GM19238 (cell line): ENCODE results near the gene OR4E2.
"Not testable (repeated sequence)": the region's sequence is repeated elsewhere in the genome, so short reads cannot be mapped to it uniquely, and the experiment has no call there.

Experiments
- DNase-seq: peaks from one replicate; pipeline ENCODE4 v3.0.0; 2011; ENCODE audit warnings: low spot score; ENCODE audit not compliant: insufficient read length

Gene OR4E2

DNA sequence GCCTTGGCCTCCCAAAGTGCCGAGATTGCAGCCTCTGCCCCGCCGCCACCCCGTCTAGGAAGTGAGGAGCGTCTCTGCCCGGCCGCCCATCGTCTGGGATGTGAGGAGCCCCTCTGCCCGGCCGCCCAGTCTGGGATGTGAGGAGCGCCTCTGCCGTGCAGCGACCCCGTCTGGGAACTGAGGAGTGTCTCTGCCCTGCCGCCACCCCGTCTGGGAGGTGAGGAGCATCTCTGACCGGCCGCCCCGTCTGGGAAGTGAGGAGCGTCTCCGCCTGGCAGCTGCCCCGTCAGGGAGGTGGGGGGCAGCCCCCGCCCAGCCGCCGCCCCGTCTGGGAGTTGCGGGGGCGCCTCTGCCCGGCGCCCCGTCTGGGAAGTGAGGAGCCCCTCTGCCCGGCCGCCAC lies 44.0 kb downstream of the OR4E2 start:
- DNase-seq = not testable (repeated sequence)

DNA sequence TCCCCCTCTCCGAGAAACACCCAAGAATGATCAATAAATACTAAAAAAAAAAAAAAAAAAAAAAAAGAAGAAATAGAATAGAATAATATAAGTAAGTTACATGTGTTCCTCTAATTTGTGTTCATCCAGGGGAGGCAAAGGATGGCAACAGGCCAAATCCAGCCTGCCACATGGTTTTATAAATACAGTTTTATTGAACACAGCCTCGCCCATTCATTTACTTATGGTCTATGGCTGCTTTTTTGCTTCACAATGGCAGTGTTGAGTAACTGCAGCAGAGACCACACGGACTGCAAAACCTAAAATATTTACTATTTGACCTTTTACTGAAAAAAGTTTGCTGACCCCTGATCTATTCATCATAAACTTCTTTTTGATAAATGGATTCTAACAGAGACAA lies 44.9 kb downstream of the OR4E2 start:
- not testable (repeated sequence) for DNase-seq

- no peak for DNase-seq
Observed at GRCh38 chr14:21699551-21699950, 45.9 kb downstream of the OR4E2 start.

- DNase-seq = no peak
Observed at GRCh38 chr14:21702316-21702715, 48.7 kb downstream of the OR4E2 start.

DNA sequence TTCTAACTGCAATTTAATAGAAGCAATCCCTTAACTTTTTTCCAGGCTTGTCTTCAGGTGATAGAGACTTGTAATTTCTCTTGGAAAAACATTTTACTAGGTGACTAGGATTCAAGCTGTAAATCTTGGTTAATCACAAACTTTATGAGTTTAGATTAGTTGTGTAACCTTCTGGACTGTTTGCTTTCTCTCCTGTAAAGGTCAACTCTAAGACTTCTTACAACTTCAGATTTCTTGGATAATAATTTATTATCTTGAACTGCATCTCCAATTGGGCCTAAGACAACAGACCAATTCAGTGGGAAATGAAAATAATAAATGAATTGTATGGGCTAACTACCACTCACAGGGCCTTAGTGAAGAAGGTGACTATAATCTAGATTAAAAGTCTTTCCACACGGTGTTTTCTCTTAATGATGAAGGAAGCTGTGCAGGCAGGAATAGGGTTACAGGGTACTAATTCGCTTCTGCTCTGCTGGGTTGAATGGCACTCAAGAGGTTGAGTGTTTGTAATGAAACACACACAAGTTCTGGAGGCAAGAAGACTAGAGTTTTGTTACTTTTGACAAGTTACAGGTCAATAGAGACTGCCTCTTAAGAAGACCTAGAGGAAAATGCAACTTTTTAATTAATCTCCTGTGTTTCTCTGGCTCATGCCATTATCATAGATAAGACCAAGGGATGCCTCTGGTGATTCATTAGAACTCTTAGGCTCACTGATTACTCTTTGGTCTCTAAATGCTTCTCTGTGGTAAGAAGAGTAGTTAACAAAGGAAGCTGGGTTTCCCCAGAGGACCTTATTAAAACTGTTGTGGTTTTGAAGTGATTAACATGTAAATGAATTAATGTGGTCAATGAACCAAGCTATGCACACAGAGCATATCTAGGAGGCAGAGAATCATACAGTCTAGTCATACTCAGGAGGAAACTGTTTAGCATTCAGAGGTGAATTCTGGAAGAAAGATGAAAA lies 50.0 kb downstream of the OR4E2 start:
- DNase-seq = no peak

GRCh38 chr14:21704338-21704737 lies 50.7 kb downstream of the OR4E2 start:
- no peak for DNase-seq

DNA sequence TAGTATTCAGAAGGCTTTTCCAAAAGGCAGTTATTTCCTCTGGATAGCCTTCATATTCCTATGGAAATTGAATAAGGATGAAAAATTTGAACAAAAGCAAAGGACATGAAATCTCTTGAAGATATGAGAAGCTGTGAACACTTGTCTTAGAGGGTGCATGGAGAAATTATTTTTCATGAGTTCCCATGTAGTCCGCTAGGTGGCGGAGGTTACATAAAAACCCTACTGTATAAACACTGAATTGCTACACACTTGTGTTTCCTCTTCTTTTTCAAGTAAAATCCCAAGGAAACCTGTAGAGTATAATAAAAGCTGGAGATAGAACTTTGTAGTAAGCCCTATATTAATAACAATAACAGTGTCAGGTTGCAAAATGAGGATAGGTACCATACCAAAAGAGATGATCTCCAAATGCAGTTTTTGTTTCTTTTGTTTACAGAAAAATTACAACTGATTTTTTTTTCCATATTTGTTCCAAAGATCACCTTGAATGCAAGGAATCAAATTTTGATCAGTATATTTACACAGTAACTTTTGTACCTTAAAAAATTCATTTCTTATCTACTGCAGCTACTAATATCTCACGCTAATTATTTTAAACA lies 57.8 kb downstream of the OR4E2 start:
- DNase-seq = peak; percentile 3

DNA sequence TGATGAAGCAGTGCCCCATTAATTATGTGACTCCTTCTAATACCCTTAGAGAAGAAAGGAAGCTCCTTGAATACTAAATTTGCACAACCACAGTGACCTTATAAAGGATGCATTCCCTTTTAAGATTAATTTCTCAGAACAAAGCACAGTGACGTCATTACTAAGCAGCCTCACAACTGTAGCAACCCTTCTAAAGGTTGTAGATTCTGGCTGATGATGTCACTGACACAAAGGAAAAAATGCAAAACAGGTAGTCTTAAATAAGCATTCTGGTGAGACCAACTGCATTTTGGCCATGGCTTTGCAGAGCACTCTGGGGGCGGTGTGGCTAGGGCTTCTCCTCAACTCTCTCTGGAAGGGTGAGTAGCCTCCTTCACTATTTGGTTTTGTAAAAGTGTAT lies 58.4 kb downstream of the OR4E2 start:
- no peak for DNase-seq

DNA sequence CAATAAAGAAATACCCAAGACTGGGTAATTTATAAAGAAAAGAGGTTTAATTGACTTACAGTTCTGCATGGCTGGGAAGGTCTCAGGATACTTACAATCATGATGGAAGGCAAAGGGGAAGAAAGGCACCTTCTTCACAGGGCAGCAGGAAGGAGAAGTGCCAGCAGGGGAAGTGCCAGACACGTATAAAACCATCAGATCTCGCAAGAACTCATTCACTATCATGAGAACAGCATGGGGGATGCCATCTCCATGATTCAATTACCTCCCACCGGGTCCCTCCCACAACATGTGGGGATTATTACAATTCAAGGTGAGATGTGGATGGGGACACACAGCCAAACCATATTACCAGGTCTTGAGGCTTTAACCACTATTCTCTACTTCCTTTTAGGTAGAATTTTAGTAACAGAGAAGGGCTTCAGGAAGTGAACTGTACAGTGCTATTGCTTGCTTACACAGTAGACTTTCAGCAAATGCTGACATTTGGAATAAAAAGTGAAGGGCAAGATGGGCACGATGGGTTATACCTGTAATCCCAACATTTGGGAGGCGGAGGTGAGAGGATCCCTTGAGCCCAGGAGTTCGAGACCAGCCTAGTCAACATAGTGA lies 60.8 kb downstream of the OR4E2 start:
- DNase-seq = no peak
